Gastrocnemius medialis (tissue), 4 donors: ENCODE measurements around the gene ALOX5.

Experiments
- CTCF ChIP-seq, 5 experiments: fragments of 450-650 bp in 3 of 5; fragments of 200-600 bp in 2 of 5; sonication (generic) in 2 of 5; IDR thresholded peaks in 4 of 5; conservative IDR thresholded peaks in 1 of 5; 1 replicate in 4 of 5; 2 replicates in 1 of 5; pipeline ENCODE4 v1.5.1; 2016 to 2019; ENCODE audit warnings: antibody characterized with exemption in 5 of 5, mild to moderate bottlenecking in 3 of 5, moderate library complexity in 3 of 5
- POLR2A ChIP-seq, 2 donors: fragments of 450-650 bp; IDR thresholded peaks; one replicate each; pipeline ENCODE4 v1.6.1; 2017; ENCODE audit warnings: antibody characterized with exemption in 2 of 2, mild to moderate bottlenecking in 2 of 2, moderate library complexity in 2 of 2

DNA sequence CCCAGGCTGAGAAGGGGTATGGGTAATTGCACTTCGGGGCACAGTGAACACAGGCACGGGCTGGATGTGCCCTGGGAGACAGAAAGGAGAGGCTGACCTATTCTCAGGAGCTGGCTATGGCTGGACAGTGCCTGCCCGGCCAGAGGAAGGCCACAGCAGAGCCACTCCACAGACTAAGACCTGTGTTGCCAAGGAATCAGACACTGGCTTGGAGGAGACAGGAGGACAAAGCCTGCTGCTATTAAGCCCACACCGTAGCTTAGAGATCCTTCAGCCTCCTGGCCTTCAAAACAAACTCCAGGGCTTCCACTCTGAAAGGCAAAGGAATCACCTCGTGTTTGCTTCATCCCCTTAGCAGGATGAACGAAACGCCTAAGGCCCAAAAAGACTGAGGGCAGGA is 82.2 kb downstream of the ALOX5 start:
- TF ChIP-seq POLR2A (IDR thresholded peaks at IDR 0.05) = no peak
- TF ChIP-seq CTCF (IDR thresholded peaks at IDR 0.05 in 4 of 5, conservative IDR thresholded peaks at IDR 0.05 in 1 of 5) = no peak
